Upper lobe of left lung (tissue), 6 donors: ENCODE data around the gene FGF14. TPM values are rescaled to one million over a fixed set of nuclear protein-coding genes. Genes with fewer than 3 reads are reported as not detected.

ENCODE experiments used
- ATAC-seq, 2 donors: fragments of 200-7000 bp; cut with Tn5 transposase; one replicate each; pipeline ENCODE4 v1.9.1; 2022; ENCODE audit warnings: mild to moderate bottlenecking in 2 of 2, moderate library complexity in 2 of 2; ENCODE audit not compliant: low FRiP score in 2 of 2
- DNase-seq, 2 donors: peaks; one replicate each; pipeline ENCODE4 v3.0.0-alpha.2; 2019 to 2020
- H3K27ac ChIP-seq, 4 donors: fragments of 200-600 bp; sonication (generic); one replicate each; pipeline ENCODE4 v1.5.1; 2016 to 2019
- H3K27me3 ChIP-seq, 4 donors: fragments of 200-600 bp; sonication (generic); one replicate each; pipeline ENCODE4 v1.5.1; 2017 to 2019
- H3K36me3 ChIP-seq, 4 donors: fragments of 200-600 bp; sonication (generic); one replicate each; pipeline ENCODE4 v1.5.1; 2016 to 2019
- H3K4me1 ChIP-seq, 4 donors: fragments of 200-600 bp; sonication (generic); one replicate each; pipeline ENCODE4 v1.5.1; 2018 to 2019
- H3K4me3 ChIP-seq, 4 donors: fragments of 200-600 bp; sonication (generic); one replicate each; pipeline ENCODE4 v1.5.1; 2017 to 2019; ENCODE audit warnings: mild to moderate bottlenecking in 2 of 4, moderate library complexity in 1 of 4
- H3K9me3 ChIP-seq, 4 donors: fragments of 200-600 bp; sonication (generic); one replicate each; pipeline ENCODE4 v1.5.1; 2018 to 2019
- EP300 ChIP-seq, 4 donors: sonication (generic); formaldehyde crosslinking; IDR thresholded peaks; one replicate each; pipeline ENCODE4 v1.5.1; 2017; ENCODE audit warnings: antibody characterized with exemption in 4 of 4, control low read depth in 2 of 4
- POLR2A ChIP-seq, 4 donors: fragments of 450-650 bp; IDR thresholded peaks; one replicate each; pipeline ENCODE4 v1.5.1; 2016 to 2017; ENCODE audit warnings: antibody characterized with exemption in 4 of 4, mild to moderate bottlenecking in 2 of 4
- POLR2AphosphoS5 ChIP-seq, 2 donors: sonication (generic); formaldehyde crosslinking; IDR thresholded peaks; one replicate each; pipeline ENCODE4 v1.5.1; 2017; ENCODE audit warnings: antibody characterized with exemption in 2 of 2
- WGBS, 2 donors: methylation state at CpG; one replicate each; pipeline ENCODE4 v1.1.5; 2017 to 2018; 5-methylcytosine and 5-hydroxymethylcytosine counted together
- total RNA-seq, 6 donors: library from RNA; depleted of rRNA in 4 of 6; stranded (reverse); fragments of >200 nt in 4 of 6; gene quantifications; one replicate each; pipeline versions ENCODE4 v1.1.0 to v1.2.1, GENCODE V29; 2016 to 2021
- TF ChIP-seq, protein P1 (sequence below), 6 experiments: fragments of 450-650 bp in 4 of 6; fragments of 200-600 bp in 2 of 6; sonication (generic) in 2 of 6; IDR thresholded peaks; one replicate each; pipeline ENCODE4 v1.5.1; 2016 to 2019; ENCODE audit warnings: antibody characterized with exemption in 6 of 6
- donor health status: DM: no; HTN: no; CAD: no; lungs with moderate emphysema.
- donor health status: DM: no; HTN: yes; CAD: no; lungs with severe emphysema.

The FGF14 gene
- total RNA-seq, 6 donors from 2014 or later, result 0.80 to 8.4 (median 4.1) TPM

GRCh38 chr13:101979825-101980224, 422.0 kb downstream of the FGF14 start:
- ATAC-seq (no peak), DNase-seq (no peak)
- Histone ChIP-seq H3K4me1 (no peaks in the 10 kb centered on the region), H3K27ac (no peak overlapping the region), H3K9me3 (no peaks in the 10 kb centered on the region), H3K4me3 (no peak overlapping the region), H3K27me3 (no peaks in the 10 kb centered on the region), H3K36me3 (no peaks in the 10 kb centered on the region)
- 31 to 35% methylated on average over 3 of the region's 3 CpGs for WGBS, 2 donors
- TF ChIP-seq POLR2A (IDR thresholded peaks at IDR 0.05) (no peak), POLR2AphosphoS5 (IDR thresholded peaks at IDR 0.05) (no peak), EP300 (IDR thresholded peaks at IDR 0.05) (no peak)
- TF ChIP-seq, protein P1, sequence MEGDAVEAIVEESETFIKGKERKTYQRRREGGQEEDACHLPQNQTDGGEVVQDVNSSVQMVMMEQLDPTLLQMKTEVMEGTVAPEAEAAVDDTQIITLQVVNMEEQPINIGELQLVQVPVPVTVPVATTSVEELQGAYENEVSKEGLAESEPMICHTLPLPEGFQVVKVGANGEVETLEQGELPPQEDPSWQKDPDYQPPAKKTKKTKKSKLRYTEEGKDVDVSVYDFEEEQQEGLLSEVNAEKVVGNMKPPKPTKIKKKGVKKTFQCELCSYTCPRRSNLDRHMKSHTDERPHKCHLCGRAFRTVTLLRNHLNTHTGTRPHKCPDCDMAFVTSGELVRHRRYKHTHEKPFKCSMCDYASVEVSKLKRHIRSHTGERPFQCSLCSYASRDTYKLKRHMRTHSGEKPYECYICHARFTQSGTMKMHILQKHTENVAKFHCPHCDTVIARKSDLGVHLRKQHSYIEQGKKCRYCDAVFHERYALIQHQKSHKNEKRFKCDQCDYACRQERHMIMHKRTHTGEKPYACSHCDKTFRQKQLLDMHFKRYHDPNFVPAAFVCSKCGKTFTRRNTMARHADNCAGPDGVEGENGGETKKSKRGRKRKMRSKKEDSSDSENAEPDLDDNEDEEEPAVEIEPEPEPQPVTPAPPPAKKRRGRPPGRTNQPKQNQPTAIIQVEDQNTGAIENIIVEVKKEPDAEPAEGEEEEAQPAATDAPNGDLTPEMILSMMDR (IDR thresholded peaks at IDR 0.05), result no peak

GRCh38 chr13:101978552-101979315, 423.1 kb downstream of the FGF14 start:
- no peak for TF ChIP-seq POLR2AphosphoS5 (IDR thresholded peaks at IDR 0.05)
- no peak for TF ChIP-seq EP300 (IDR thresholded peaks at IDR 0.05)
- TF ChIP-seq, protein P1 (IDR thresholded peaks at IDR 0.05), result no peak
- no peak for TF ChIP-seq POLR2A (IDR thresholded peaks at IDR 0.05)
- Histone ChIP-seq H3K27me3 (no peaks in the 10 kb centered on the region), H3K9me3 (no peaks in the 10 kb centered on the region), H3K4me1 (no peaks in the 10 kb centered on the region), H3K36me3 (no peaks in the 10 kb centered on the region), H3K27ac (no peak overlapping the region), H3K4me3 (no peak overlapping the region)
- WGBS, 2 donors, result 67 to 69% methylated on average over 5 of the region's 5 CpGs
- ATAC-seq, result no peak
- no peak for DNase-seq

- WGBS, 2 donors, result 42 to 52% methylated on average over 3 of the region's 3 CpGs
- Histone ChIP-seq H3K36me3 (no peaks in the 10 kb centered on the region), H3K27ac (no peak overlapping the region), H3K27me3 (no peaks in the 10 kb centered on the region), H3K4me3 (no peak overlapping the region), H3K9me3 (no peaks in the 10 kb centered on the region), H3K4me1 (no peaks in the 10 kb centered on the region)
- no peak for ATAC-seq
- DNase-seq, result no peak
- TF ChIP-seq POLR2A (IDR thresholded peaks at IDR 0.05), result no peak
- TF ChIP-seq POLR2AphosphoS5 (IDR thresholded peaks at IDR 0.05), result no peak
- TF ChIP-seq, protein P1 (IDR thresholded peaks at IDR 0.05), result no peak
- no peak for TF ChIP-seq EP300 (IDR thresholded peaks at IDR 0.05)
Measured at GRCh38 chr13:101977475-101977874, 424.4 kb downstream of the FGF14 start.

- no peak overlapping the region for H3K27ac ChIP-seq
- 75 to 77% methylated on average over 4 of the region's 4 CpGs for WGBS, 2 donors
Measured at GRCh38 chr13:101972191-101972590, 429.7 kb downstream of the FGF14 start.

GRCh38 chr13:101970341-101970740, 431.5 kb downstream of the FGF14 start:
- Histone ChIP-seq H3K4me1 (no peaks in the 10 kb centered on the region), H3K36me3 (no peaks in the 10 kb centered on the region), H3K4me3 (no peak overlapping the region), H3K27me3 (no peaks in the 10 kb centered on the region), H3K27ac (no peak overlapping the region), H3K9me3 (no peaks in the 10 kb centered on the region)
- TF ChIP-seq POLR2AphosphoS5 (IDR thresholded peaks at IDR 0.05) (no peak), POLR2A (IDR thresholded peaks at IDR 0.05) (no peak), EP300 (IDR thresholded peaks at IDR 0.05) (no peak)
- TF ChIP-seq, protein P1 (IDR thresholded peaks at IDR 0.05), result no peak
- WGBS, 2 donors, result 65 to 74% methylated on average over 2 of the region's 2 CpGs
- DNase-seq (no peak), ATAC-seq (no peak)

More at GRCh38 chr13:101972191-101972590, 429.7 kb downstream of the FGF14 start:
- no peak for TF ChIP-seq EP300 (IDR thresholded peaks at IDR 0.05)
- H3K36me3 ChIP-seq, result no peaks in the 10 kb centered on the region
- no peaks in the 10 kb centered on the region for H3K27me3 ChIP-seq
- DNase-seq (no peak), ATAC-seq (no peak)
- no peaks in the 10 kb centered on the region for H3K4me1 ChIP-seq
- H3K4me3 ChIP-seq, result no peak overlapping the region
- no peaks in the 10 kb centered on the region for H3K9me3 ChIP-seq
